Gastroesophageal sphincter (tissue), 4 donors: ENCODE data around the gene NOTUM. TPM values are rescaled to one million over a fixed set of nuclear protein-coding genes. Genes with fewer than 3 reads are reported as not detected.

Experiments
- ATAC-seq: fragments of 150-250 bp; one replicate; pipeline ENCODE4 v1.9.1; 2016; ENCODE audit warnings: mild to moderate bottlenecking, moderate library complexity
- H3K27ac ChIP-seq, 4 donors: fragments of 200-600 bp; sonication (generic) in 3 of 4; 1 replicate in 3 of 4; 2 replicates in 1 of 4; pipeline ENCODE4 v1.5.1; 2016 to 2019
- H3K27me3 ChIP-seq: fragments of 200-600 bp; sonication (generic); one replicate; pipeline ENCODE4 v1.5.1; 2019
- H3K36me3 ChIP-seq, 2 donors: fragments of 200-600 bp; sonication (generic); one replicate each; pipeline ENCODE4 v1.5.1; 2019; ENCODE audit warnings: control low read depth in 1 of 2
- H3K4me1 ChIP-seq, 3 donors: fragments of 200-600 bp; sonication (generic); 1 replicate in 2 of 3; 2 replicates in 1 of 3; pipeline ENCODE4 v1.5.1; 2016 to 2019; ENCODE audit warnings: control low read depth in 2 of 3
- H3K4me3 ChIP-seq, 2 donors: fragments of 200-600 bp; sonication (generic); one replicate each; pipeline ENCODE4 v1.5.1; 2019; ENCODE audit warnings: mild to moderate bottlenecking in 1 of 2, moderate library complexity in 1 of 2
- H3K9me3 ChIP-seq, 3 donors: fragments of 200-600 bp; sonication (generic); one replicate each; pipeline ENCODE4 v1.5.1; 2017 to 2019; ENCODE audit warnings: control low read depth in 2 of 3
- EP300 ChIP-seq: sonication (generic); formaldehyde crosslinking; IDR thresholded peaks from one replicate; pipeline ENCODE4 v1.6.1; 2017; ENCODE audit warnings: antibody characterized with exemption, mild to moderate bottlenecking
- POLR2A ChIP-seq, 2 donors: fragments of 450-650 bp; IDR thresholded peaks; one replicate each; pipeline ENCODE4 v1.6.1; 2017; ENCODE audit warnings: antibody characterized with exemption in 2 of 2, mild to moderate bottlenecking in 2 of 2, moderate library complexity in 1 of 2
- POLR2AphosphoS5 ChIP-seq: sonication (generic); formaldehyde crosslinking; IDR thresholded peaks from one replicate; pipeline ENCODE4 v1.6.1; 2017; ENCODE audit warnings: antibody characterized with exemption
- WGBS, 2 donors: methylation state at CpG; one replicate each; pipeline ENCODE4 v1.1.5; 2018; ENCODE audit warnings: low coverage in 1 of 2; 5-methylcytosine and 5-hydroxymethylcytosine counted together
- total RNA-seq, 4 donors: library from RNA; depleted of rRNA; stranded (reverse); fragments of >200 nt; gene quantifications; one replicate each; pipeline ENCODE4 v1.1.0, GENCODE V29; 2016
- TF ChIP-seq, protein P1 (sequence below), 4 experiments: fragments of 200-600 bp in 2 of 4; fragments of 450-650 bp in 2 of 4; sonication (generic) in 1 of 4; IDR thresholded peaks; one replicate each; pipeline ENCODE4 v1.5.1; 2017 to 2019; ENCODE audit warnings: antibody characterized with exemption in 4 of 4, mild to moderate bottlenecking in 2 of 4, moderate library complexity in 2 of 4

The NOTUM gene
- total RNA-seq, 4 donors from 2014 or later, result 0.22 TPM; not detected in 3

DNA sequence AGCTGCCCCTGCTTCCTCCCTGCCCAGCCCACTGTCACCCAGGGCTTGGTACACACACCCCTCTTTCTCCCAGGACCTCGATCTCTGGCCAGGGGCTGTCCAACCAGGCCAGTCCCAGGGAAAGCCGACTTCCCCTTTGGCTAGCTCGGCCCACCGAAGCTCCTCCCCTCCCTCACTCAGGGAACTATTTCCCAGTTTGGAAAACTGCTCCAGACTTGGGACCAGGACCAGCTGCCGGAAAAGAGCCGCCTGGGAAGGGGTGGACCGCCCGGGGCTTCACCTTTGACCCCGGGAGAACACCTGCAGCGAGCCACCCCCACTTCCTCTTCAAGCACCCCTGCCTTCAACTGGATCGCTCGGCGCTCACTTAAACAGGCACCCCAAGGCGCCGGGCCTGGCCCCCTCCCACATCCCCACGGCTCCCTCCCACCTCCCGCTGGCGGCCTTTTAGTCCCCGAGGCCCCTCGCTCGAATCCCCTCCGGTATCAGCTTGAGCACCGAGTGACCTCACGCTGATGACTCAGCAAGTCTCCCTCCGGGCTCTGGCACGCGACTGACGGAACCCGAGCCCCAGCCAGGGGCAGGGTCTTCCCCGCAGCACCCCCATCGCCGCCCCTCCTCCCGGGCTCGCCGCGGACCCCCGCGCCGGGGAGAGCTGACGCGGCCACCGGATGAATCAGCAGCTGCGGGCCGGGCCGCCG, 34.4 kb downstream of the NOTUM start:
- ATAC-seq, result peak; percentile 61
- Histone ChIP-seq H3K36me3 (peaks cover 0 to 13% of the 10 kb centered on the region in 2 donors), H3K4me3 (peak overlapping the region; percentile 93 to 99), H3K27ac (peak overlapping the region; percentile 90 to 99 (median 97)), H3K27me3 (peaks cover 21% of the 10 kb centered on the region), H3K9me3 (no peaks in the 10 kb centered on the region), H3K4me1 (peaks cover 0 to 61% (median 52%) of the 10 kb centered on the region in 3 donors)
- no peak for TF ChIP-seq EP300
- TF ChIP-seq, protein P1, sequence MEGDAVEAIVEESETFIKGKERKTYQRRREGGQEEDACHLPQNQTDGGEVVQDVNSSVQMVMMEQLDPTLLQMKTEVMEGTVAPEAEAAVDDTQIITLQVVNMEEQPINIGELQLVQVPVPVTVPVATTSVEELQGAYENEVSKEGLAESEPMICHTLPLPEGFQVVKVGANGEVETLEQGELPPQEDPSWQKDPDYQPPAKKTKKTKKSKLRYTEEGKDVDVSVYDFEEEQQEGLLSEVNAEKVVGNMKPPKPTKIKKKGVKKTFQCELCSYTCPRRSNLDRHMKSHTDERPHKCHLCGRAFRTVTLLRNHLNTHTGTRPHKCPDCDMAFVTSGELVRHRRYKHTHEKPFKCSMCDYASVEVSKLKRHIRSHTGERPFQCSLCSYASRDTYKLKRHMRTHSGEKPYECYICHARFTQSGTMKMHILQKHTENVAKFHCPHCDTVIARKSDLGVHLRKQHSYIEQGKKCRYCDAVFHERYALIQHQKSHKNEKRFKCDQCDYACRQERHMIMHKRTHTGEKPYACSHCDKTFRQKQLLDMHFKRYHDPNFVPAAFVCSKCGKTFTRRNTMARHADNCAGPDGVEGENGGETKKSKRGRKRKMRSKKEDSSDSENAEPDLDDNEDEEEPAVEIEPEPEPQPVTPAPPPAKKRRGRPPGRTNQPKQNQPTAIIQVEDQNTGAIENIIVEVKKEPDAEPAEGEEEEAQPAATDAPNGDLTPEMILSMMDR (IDR thresholded peaks at IDR 0.05), result no peak
- peak; percentile 5 for TF ChIP-seq POLR2AphosphoS5
- WGBS, 2 donors, result 1 to 2% methylated on average over 9 to 14 of the region's 46 CpGs

DNA sequence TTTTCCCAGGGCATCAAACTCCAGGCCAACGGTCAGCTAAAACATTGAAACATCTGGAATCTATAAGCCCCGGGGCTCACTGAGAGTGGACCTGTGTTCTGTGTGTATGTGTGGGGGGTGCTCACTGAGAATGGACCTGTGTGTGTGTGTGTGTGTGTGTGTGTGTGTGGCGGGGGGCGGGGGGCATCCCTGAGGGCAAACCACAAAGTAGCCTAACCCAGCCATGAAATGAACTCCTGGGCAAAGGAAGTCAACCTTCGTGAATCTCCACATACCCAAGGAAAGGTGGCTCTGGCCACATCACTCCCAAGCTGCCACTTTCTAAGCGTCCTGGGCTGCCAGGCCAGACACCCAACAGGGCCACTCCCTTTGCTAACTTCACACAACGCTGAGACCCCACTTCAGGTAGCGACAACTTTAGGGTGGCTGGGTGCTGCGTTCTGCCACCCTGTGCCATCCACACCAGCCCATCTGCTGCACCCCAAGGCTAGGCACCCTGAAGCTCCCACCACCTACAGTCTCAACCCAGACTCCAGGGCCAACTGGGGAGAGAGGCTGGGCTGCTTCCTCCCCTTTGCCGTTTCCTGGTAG, 35.0 kb downstream of the NOTUM start:
- TF ChIP-seq, protein P1 (IDR thresholded peaks at IDR 0.05), result no peak
- no peak for TF ChIP-seq POLR2A (IDR thresholded peaks at IDR 0.05)
- TF ChIP-seq EP300, result no peak
- TF ChIP-seq POLR2AphosphoS5, result no peak
- Histone ChIP-seq H3K4me3 (peak overlapping the region; percentile 93 to 99), H3K27me3 (peaks cover 18% of the 10 kb centered on the region), H3K9me3 (no peaks in the 10 kb centered on the region), H3K36me3 (peaks cover 0 to 15% of the 10 kb centered on the region in 2 donors), H3K27ac (peak overlapping the region; percentile 90 to 99 (median 97)), H3K4me1 (peaks cover 0 to 67% (median 52%) of the 10 kb centered on the region in 3 donors)
- ATAC-seq, result no peak
- 58% methylated on average over 6 of the region's 10 CpGs; no CpG with 5 or more reads in 1 of the 2 donors for WGBS, 2 donors

DNA sequence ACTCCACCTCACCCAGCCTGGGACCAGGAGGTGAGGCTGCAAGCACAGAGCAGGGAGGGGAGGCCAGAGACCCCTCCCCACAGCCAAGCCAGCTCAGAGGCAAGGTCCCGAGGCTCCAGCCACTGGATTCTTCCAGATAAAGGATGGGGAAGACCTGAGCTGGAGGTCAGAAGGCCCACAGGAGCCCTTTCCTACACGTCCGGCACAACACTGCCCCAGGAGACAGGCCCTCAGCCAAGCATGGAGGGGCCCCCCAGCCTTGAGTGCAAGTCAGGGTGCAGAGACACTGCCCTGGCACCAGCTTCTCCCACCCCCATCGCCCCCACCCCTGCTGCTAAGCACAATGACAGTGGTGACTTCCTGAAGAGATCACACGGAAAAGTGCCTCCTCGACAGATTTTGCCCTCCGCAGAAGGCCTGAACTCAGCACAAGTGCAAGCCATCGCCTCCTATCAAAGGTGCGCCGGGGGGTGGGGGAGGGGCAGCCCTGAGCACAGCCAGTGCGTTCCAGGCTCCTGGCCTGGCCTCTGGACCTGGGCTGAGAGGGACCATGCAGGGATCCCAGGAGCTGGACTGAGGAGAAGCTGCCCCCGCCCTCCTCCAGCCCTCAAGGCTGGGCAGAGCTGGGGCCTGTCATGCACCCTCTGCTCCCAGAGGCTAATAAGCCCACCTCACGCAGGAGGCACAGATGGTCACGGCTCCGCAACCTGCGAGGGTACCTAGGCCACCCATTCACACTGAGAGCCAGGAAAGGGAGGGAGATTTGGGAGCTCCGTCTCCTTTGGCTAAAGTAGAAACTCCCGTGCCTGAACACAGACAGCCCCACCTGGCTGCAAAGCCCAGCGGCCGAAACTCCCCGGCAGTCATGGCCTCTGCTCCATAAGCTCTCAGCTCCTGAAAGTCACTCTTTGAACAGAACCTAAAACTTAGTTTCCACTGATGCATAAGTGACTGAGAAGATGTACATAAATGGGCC, 36.1 kb downstream of the NOTUM start:
- H3K4me3 ChIP-seq, result peak overlapping the region in 1 of 2 donors; percentile 6
- WGBS, 2 donors, result 87% methylated on average over 4 of the region's 21 CpGs; no CpG with 5 or more reads in 1 of the 2 donors
- no peaks in the 10 kb centered on the region for H3K9me3 ChIP-seq
- H3K36me3 ChIP-seq, result peaks cover 0 to 27% of the 10 kb centered on the region in 2 donors
- H3K27me3 ChIP-seq, result peaks cover 18% of the 10 kb centered on the region
- TF ChIP-seq POLR2A (IDR thresholded peaks at IDR 0.05), result no peak
- no peak for TF ChIP-seq POLR2AphosphoS5
- TF ChIP-seq, protein P1 (IDR thresholded peaks at IDR 0.05), result no peak
- TF ChIP-seq EP300, result no peak
- H3K27ac ChIP-seq, result peak overlapping the region in 3 of 4 donors; percentile 71 to 99 (median 98)
- no peak for ATAC-seq
- peaks cover 0 to 78% (median 52%) of the 10 kb centered on the region in 3 donors for H3K4me1 ChIP-seq

GRCh38 chr17:81923302-81924260, 37.4 kb downstream of the NOTUM start:
- H3K36me3 ChIP-seq, result peaks cover 0 to 38% of the 10 kb centered on the region in 2 donors
- peak; percentile 17 for ATAC-seq
- TF ChIP-seq POLR2AphosphoS5 (no peak), POLR2A (IDR thresholded peaks at IDR 0.05) (no peak)
- peaks cover 0 to 86% (median 49%) of the 10 kb centered on the region in 3 donors for H3K4me1 ChIP-seq
- H3K27ac ChIP-seq, result peak overlapping the region in 3 of 4 donors; percentile 71 to 99 (median 98)
- 0% methylated on average over 7 of the region's 32 CpGs; no CpG with 5 or more reads in 1 of the 2 donors for WGBS, 2 donors
- peak overlapping the region in 1 of 2 donors; percentile 42 for H3K4me3 ChIP-seq
- no peaks in the 10 kb centered on the region for H3K9me3 ChIP-seq
- H3K27me3 ChIP-seq, result peaks cover 6% of the 10 kb centered on the region
